Activated CD4-positive, CD25-positive, alpha-beta regulatory T cell treated with anti-CD3 and anti-CD28 coated beads, Interleukin-2, amount 50 U/mL, for 16 hours (primary cell): ENCODE measurements around the gene KIAA0753.

ENCODE experiments used
- DNase-seq: peaks from one replicate; pipeline ENCODE4 v3.0.0-alpha.2; 2020; ENCODE audit warnings: low read depth, low spot score

KIAA0753 gene

GRCh38 chr17:6641247-6641863, 844 bp upstream of the KIAA0753 start:
- DNase-seq = no peak

GRCh38 chr17:6639586-6640535, 650 bp downstream of the KIAA0753 start:
- no peak for DNase-seq

GRCh38 chr17:6639014-6639585, 1.4 kb downstream of the KIAA0753 start:
- no peak for DNase-seq

- DNase-seq = no peak
Observed at GRCh38 chr17:6638046-6638908, 2.2 kb downstream of the KIAA0753 start.

- DNase-seq = no peak
Observed at GRCh38 chr17:6637458-6637840, 3.1 kb downstream of the KIAA0753 start.

- no peak for DNase-seq
Observed at GRCh38 chr17:6636616-6637457, 3.7 kb downstream of the KIAA0753 start.

GRCh38 chr17:6636105-6636504, 4.4 kb downstream of the KIAA0753 start:
- no peak for DNase-seq

GRCh38 chr17:6633263-6633662, 7.2 kb downstream of the KIAA0753 start:
- no peak for DNase-seq

GRCh38 chr17:6632530-6632929, 8.0 kb downstream of the KIAA0753 start:
- DNase-seq = no peak

- DNase-seq = no peak
Observed at GRCh38 chr17:6630390-6630789, 10.1 kb downstream of the KIAA0753 start.

GRCh38 chr17:6627019-6627418, 13.5 kb downstream of the KIAA0753 start:
- no peak for DNase-seq

GRCh38 chr17:6626616-6627015, 13.9 kb downstream of the KIAA0753 start:
- no peak for DNase-seq

- DNase-seq = no peak
Observed at GRCh38 chr17:6623941-6624340, 16.6 kb downstream of the KIAA0753 start.

GRCh38 chr17:6611231-6611630, 29.3 kb downstream of the KIAA0753 start:
- DNase-seq = no peak

- no peak for DNase-seq
Observed at GRCh38 chr17:6610011-6610410, 30.5 kb downstream of the KIAA0753 start.

GRCh38 chr17:6608321-6608720, 32.2 kb downstream of the KIAA0753 start:
- DNase-seq = no peak

GRCh38 chr17:6605142-6605541, 35.4 kb downstream of the KIAA0753 start:
- DNase-seq = no peak

- DNase-seq = no peak
Observed at GRCh38 chr17:6603744-6604325, 36.7 kb downstream of the KIAA0753 start.

- no peak for DNase-seq
Observed at GRCh38 chr17:6602141-6602540, 38.4 kb downstream of the KIAA0753 start.

- DNase-seq = no peak
Observed at GRCh38 chr17:6599364-6599763, 41.1 kb downstream of the KIAA0753 start.
